GM21786 (cell line): ENCODE measurements around the gene HBA2.
"Not testable (repeated sequence)": the region's sequence is repeated elsewhere in the genome, so short reads cannot be mapped to it uniquely, and the experiment has no call there.

Experiments
- ATAC-seq: cut with Tn5 transposase; IDR thresholded peaks from one replicate; pipeline ENCODE4 v1.9.1; 2021; ENCODE audit not compliant: unreplicated experiment

Gene HBA2

GRCh38 chr16:172374-172941 is at the start of gene HBA2:
HBA2 (plus strand) TSS chr16:172876; CDS start chr16:172913, 37 bp downstream.
- not testable (repeated sequence) for ATAC-seq

GRCh38 chr16:123558-124350 is 48.9 kb upstream of the HBA2 start:
- ATAC-seq = not testable (repeated sequence)

GRCh38 chr16:125011-125410 is 47.7 kb upstream of the HBA2 start:
- ATAC-seq = no peak

GRCh38 chr16:129075-129474 is 43.6 kb upstream of the HBA2 start:
- ATAC-seq = no peak

GRCh38 chr16:130533-131173 is 42.0 kb upstream of the HBA2 start:
- ATAC-seq = no peak

- no peak for ATAC-seq
These were observed 40.6 kb upstream of the HBA2 start for GRCh38 chr16:132120-132519.

GRCh38 chr16:133716-134115 is 39.0 kb upstream of the HBA2 start:
- no peak for ATAC-seq

- ATAC-seq = no peak
These were observed 34.6 kb upstream of the HBA2 start for GRCh38 chr16:138049-138417.

- ATAC-seq = no peak
These were observed 32.4 kb upstream of the HBA2 start for GRCh38 chr16:140175-140857.

GRCh38 chr16:142405-142967 is 30.2 kb upstream of the HBA2 start:
- ATAC-seq = no peak

- no peak for ATAC-seq
These were observed 29.6 kb upstream of the HBA2 start for GRCh38 chr16:143047-143446.

- no peak for ATAC-seq
These were observed 29.2 kb upstream of the HBA2 start for GRCh38 chr16:143456-143855.

- ATAC-seq = no peak
These were observed 27.9 kb upstream of the HBA2 start for GRCh38 chr16:144797-145252.

- no peak for ATAC-seq
These were observed 26.0 kb upstream of the HBA2 start for GRCh38 chr16:146646-147045.

- no peak for ATAC-seq
These were observed 23.5 kb upstream of the HBA2 start for GRCh38 chr16:149024-149660.

GRCh38 chr16:152141-153128 is 20.2 kb upstream of the HBA2 start, which contains the start of gene HBZ:
HBZ (plus strand) TSS chr16:152644; CDS start chr16:152910, 266 bp downstream.
- no peak for ATAC-seq

GRCh38 chr16:153129-153521 is 19.6 kb upstream of the HBA2 start:
- ATAC-seq = not testable (repeated sequence)

GRCh38 chr16:153550-154216 is 19.0 kb upstream of the HBA2 start:
- not testable (repeated sequence) for ATAC-seq
